HFFc6 (cell line): ENCODE measurements around the gene DCLK2. TPM values are rescaled to one million over a fixed set of nuclear protein-coding genes. Genes with fewer than 3 reads are reported as not detected.
A peak's percentile ranks its signal among the peaks of the same experiment; 100 is the strongest.

Experiments
- DNase-seq: peaks from one replicate; pipeline ENCODE4 v3.0.0-alpha.2; 2018
- H3K27ac Mint-ChIP-seq: 2 replicates; pipeline ENCODE4 v1.8.0; 2020; ENCODE audit warnings: mild to moderate bottlenecking, mixed read lengths
- H3K27me3 Mint-ChIP-seq: 2 replicates; pipeline ENCODE4 v1.8.0; 2021; ENCODE audit warnings: mild to moderate bottlenecking, moderate library complexity, mixed read lengths; ENCODE audit not compliant: insufficient read depth
- H3K36me3 Mint-ChIP-seq: 2 replicates; pipeline ENCODE4 v1.8.0; 2021; ENCODE audit warnings: low read depth, mixed read lengths
- H3K4me1 Mint-ChIP-seq: 2 replicates; pipeline ENCODE4 v1.8.0; 2020; ENCODE audit warnings: low read depth, mixed read lengths
- H3K4me3 Mint-ChIP-seq: 2 replicates; pipeline ENCODE4 v1.8.0; 2020; ENCODE audit warnings: mild to moderate bottlenecking, moderate library complexity, mixed read lengths
- H3K9me3 Mint-ChIP-seq: 2 replicates; pipeline ENCODE4 v1.8.0; 2020; ENCODE audit warnings: mild to moderate bottlenecking, mixed read lengths
- total RNA-seq, 6 experiments: library from RNA; stranded (reverse); fragmentation: NEBNext Ultra II Directional; extraction: Animal tissue kit (Norgen Biotek cat#: 25700); gene quantifications; 2 replicates in 1 of 6; 3 replicates in 5 of 6; pipeline ENCODE4 v1.2.3, GENCODE V29; 2021
- TF ChIP-seq, protein P1 (sequence below): fragments of 200-600 bp; sonication (generic); IDR thresholded peaks from 2 replicates; pipeline ENCODE4 v1.5.0; 2021; ENCODE audit warnings: antibody characterized with exemption, mild to moderate bottlenecking

Gene DCLK2
- total RNA-seq, 6 experiments from 2014 or later: 36.7 to 53.7 (median 38.4) TPM

- H3K27me3 Mint-ChIP-seq: peaks cover 30% of the 10 kb centered on the region
- peaks cover 77% of the 10 kb centered on the region for H3K36me3 Mint-ChIP-seq
- DNase-seq: peak; percentile 48
- H3K4me1 Mint-ChIP-seq: peaks cover 100% of the 10 kb centered on the region
- H3K4me3 Mint-ChIP-seq: peak overlapping the region; percentile 47
- H3K27ac Mint-ChIP-seq: peak overlapping the region; percentile 93
- TF ChIP-seq, protein P1, sequence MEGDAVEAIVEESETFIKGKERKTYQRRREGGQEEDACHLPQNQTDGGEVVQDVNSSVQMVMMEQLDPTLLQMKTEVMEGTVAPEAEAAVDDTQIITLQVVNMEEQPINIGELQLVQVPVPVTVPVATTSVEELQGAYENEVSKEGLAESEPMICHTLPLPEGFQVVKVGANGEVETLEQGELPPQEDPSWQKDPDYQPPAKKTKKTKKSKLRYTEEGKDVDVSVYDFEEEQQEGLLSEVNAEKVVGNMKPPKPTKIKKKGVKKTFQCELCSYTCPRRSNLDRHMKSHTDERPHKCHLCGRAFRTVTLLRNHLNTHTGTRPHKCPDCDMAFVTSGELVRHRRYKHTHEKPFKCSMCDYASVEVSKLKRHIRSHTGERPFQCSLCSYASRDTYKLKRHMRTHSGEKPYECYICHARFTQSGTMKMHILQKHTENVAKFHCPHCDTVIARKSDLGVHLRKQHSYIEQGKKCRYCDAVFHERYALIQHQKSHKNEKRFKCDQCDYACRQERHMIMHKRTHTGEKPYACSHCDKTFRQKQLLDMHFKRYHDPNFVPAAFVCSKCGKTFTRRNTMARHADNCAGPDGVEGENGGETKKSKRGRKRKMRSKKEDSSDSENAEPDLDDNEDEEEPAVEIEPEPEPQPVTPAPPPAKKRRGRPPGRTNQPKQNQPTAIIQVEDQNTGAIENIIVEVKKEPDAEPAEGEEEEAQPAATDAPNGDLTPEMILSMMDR: no peak
- peaks cover 5% of the 10 kb centered on the region for H3K9me3 Mint-ChIP-seq
These were observed 156.0 kb downstream of the DCLK2 start for GRCh38 chr4:150234246-150234645.

- Mint-ChIP-seq H3K4me3 (peak overlapping the region; percentile 47), H3K27ac (peak overlapping the region; percentile 93), H3K36me3 (peaks cover 77% of the 10 kb centered on the region), H3K27me3 (peaks cover 35% of the 10 kb centered on the region), H3K9me3 (peaks cover 5% of the 10 kb centered on the region; the same call in 1 of the 2 replicates), H3K4me1 (peaks cover 100% of the 10 kb centered on the region)
- TF ChIP-seq, protein P1: no peak
- no peak for DNase-seq
These were observed 157.1 kb downstream of the DCLK2 start for GRCh38 chr4:150235317-150235716.

- peak overlapping the region; percentile 47 for H3K4me3 Mint-ChIP-seq
- peaks cover 5% of the 10 kb centered on the region; the same call in 1 of the 2 replicates for H3K9me3 Mint-ChIP-seq
- H3K36me3 Mint-ChIP-seq: peaks cover 76% of the 10 kb centered on the region
- peaks cover 100% of the 10 kb centered on the region for H3K4me1 Mint-ChIP-seq
- DNase-seq: no peak
- H3K27ac Mint-ChIP-seq: peak overlapping the region; percentile 93
- TF ChIP-seq, protein P1: no peak
- peaks cover 36% of the 10 kb centered on the region for H3K27me3 Mint-ChIP-seq
These were observed 157.6 kb downstream of the DCLK2 start for GRCh38 chr4:150235808-150236271.

GRCh38 chr4:150236626-150237025 is 158.4 kb downstream of the DCLK2 start:
- TF ChIP-seq, protein P1: no peak
- peaks cover 100% of the 10 kb centered on the region for H3K4me1 Mint-ChIP-seq
- peaks cover 5% of the 10 kb centered on the region; the same call in 1 of the 2 replicates for H3K9me3 Mint-ChIP-seq
- DNase-seq: peak; percentile 67
- peaks cover 76% of the 10 kb centered on the region for H3K36me3 Mint-ChIP-seq
- peak overlapping the region; percentile 93 for H3K27ac Mint-ChIP-seq
- peaks cover 36% of the 10 kb centered on the region for H3K27me3 Mint-ChIP-seq
- H3K4me3 Mint-ChIP-seq: peak overlapping the region; percentile 47

DNA sequence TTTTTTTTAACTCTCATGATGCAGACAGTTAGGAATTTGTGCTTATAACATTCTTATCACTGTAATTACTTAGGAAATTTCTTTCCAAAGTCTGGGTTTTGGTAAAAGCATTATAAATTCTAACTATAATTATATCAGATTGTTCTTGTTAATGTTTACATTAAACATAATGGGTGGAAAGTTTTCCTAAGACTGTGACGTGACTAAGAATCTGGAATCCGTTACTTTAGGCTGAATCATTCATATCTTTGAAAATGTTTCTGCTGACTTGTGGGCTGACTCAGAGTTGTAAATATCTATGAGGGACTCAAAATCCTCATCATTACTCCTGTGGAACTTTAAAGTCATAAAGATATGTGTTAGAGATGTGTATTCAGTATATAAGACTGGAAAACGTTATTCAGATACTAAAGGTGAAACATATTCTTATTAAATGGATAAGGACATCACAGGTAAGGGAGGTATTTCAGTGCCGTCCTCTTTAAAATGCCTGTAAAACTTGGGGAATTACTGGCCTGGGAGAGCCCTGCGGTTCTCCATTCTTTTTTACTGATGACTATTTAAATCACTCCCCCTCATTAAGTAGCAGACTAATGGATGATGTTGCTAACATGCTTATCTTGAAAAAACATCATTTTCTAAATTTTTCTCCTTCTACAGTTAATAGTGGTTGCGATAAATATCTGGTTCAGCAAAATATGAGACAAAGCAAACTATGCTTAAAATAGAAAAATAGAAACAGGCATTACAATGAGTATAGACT is 159.0 kb downstream of the DCLK2 start:
- peak; percentile 96 for DNase-seq
- H3K36me3 Mint-ChIP-seq: peaks cover 76% of the 10 kb centered on the region
- TF ChIP-seq, protein P1: no peak
- peaks cover 100% of the 10 kb centered on the region for H3K4me1 Mint-ChIP-seq
- H3K9me3 Mint-ChIP-seq: peaks cover 5% of the 10 kb centered on the region; the same call in 1 of the 2 replicates
- peaks cover 33% of the 10 kb centered on the region for H3K27me3 Mint-ChIP-seq
- H3K4me3 Mint-ChIP-seq: peak overlapping the region; percentile 42
- H3K27ac Mint-ChIP-seq: peak overlapping the region; percentile 94
